Astrocyte (in vitro differentiated cells and primary cell): Measurements from ENCODE around the gene TLX2. TPM values are rescaled to one million over a fixed set of nuclear protein-coding genes. Genes with fewer than 3 reads are reported as not detected.

Source experiments
- DNase-seq: peaks from one replicate; pipeline ENCODE4 v3.0.0-alpha.2; 2010; ENCODE audit warnings: low read depth
- FAIRE-seq: peaks from 2 replicates; lab custom pipeline; 2011; peaks lifted over from hg19 to GRCh38; lab: Jason Lieb, UNC
- H2AFZ ChIP-seq: 2 replicates; pipeline ENCODE4 v1.6.0; 2012; ENCODE audit warnings: low read depth, low read length, inconsistent platforms
- H3K27ac ChIP-seq: 2 replicates; pipeline ENCODE4 v1.5.1; 2011; ENCODE audit warnings: low read depth, low read length, inconsistent platforms
- H3K27me3 ChIP-seq: 2 replicates; pipeline ENCODE4 v1.6.0; 2011; ENCODE audit warnings: low read length, inconsistent platforms; ENCODE audit not compliant: insufficient read depth
- H3K36me3 ChIP-seq: 2 replicates; pipeline ENCODE4 v1.5.1; 2011; ENCODE audit warnings: low read length, inconsistent platforms; ENCODE audit not compliant: insufficient read depth
- H3K4me1 ChIP-seq: 2 replicates; pipeline ENCODE4 v1.5.1; 2011; ENCODE audit warnings: low read length, inconsistent platforms; ENCODE audit not compliant: insufficient read depth
- H3K4me2 ChIP-seq: 2 replicates; pipeline ENCODE4 v1.6.0; 2012; ENCODE audit warnings: low read length, inconsistent platforms
- H3K4me3 ChIP-seq: 2 replicates; pipeline ENCODE4 v1.5.1; 2011; ENCODE audit warnings: low read depth, mild to moderate bottlenecking, low read length, inconsistent platforms; ENCODE audit not compliant: insufficient read depth
- H3K79me2 ChIP-seq: 2 replicates; pipeline ENCODE4 v1.6.0; 2012; ENCODE audit warnings: mild to moderate bottlenecking, low read length, inconsistent platforms; ENCODE audit not compliant: insufficient read depth
- H3K9ac ChIP-seq: 2 replicates; pipeline ENCODE4 v1.6.0; 2012; ENCODE audit warnings: mild to moderate bottlenecking, low read length, inconsistent platforms
- H3K9me3 ChIP-seq: 2 replicates; pipeline ENCODE4 v1.5.1; 2012; ENCODE audit warnings: low read depth, mild to moderate bottlenecking, low read length, inconsistent platforms; ENCODE audit not compliant: insufficient read depth
- H4K20me1 ChIP-seq: 2 replicates; pipeline ENCODE4 v1.6.0; 2012; ENCODE audit warnings: low read length, inconsistent platforms; ENCODE audit not compliant: insufficient read depth
- H3K27ac Mint-ChIP-seq: one replicate; pipeline ENCODE4 v1.8.0; 2021; ENCODE audit warnings: mild to moderate bottlenecking, mixed read lengths; ENCODE audit not compliant: unreplicated experiment
- H3K27me3 Mint-ChIP-seq: one replicate; pipeline ENCODE4 v1.8.0; 2021; ENCODE audit warnings: low read depth, mixed read lengths; ENCODE audit not compliant: unreplicated experiment
- H3K36me3 Mint-ChIP-seq: one replicate; pipeline ENCODE4 v1.8.0; 2021; ENCODE audit warnings: low read depth, mixed read lengths; ENCODE audit not compliant: unreplicated experiment
- H3K4me1 Mint-ChIP-seq: one replicate; pipeline ENCODE4 v1.8.0; 2021; ENCODE audit warnings: low read depth, mixed read lengths; ENCODE audit not compliant: unreplicated experiment
- H3K4me3 Mint-ChIP-seq: one replicate; pipeline ENCODE4 v1.8.0; 2021; ENCODE audit warnings: mild to moderate bottlenecking, moderate library complexity, mixed read lengths; ENCODE audit not compliant: unreplicated experiment
- H3K9me3 Mint-ChIP-seq: one replicate; pipeline ENCODE4 v1.8.0; 2021; ENCODE audit warnings: mild to moderate bottlenecking, mixed read lengths; ENCODE audit not compliant: unreplicated experiment
- CTCF ChIP-seq: IDR thresholded peaks from 2 replicates; pipeline ENCODE4 v1.5.1; 2011; ENCODE audit warnings: low read depth, mild to moderate bottlenecking, inconsistent platforms, low read length, moderate library complexity; ENCODE audit not compliant: insufficient read depth
- EZH2 ChIP-seq: IDR thresholded peaks from 2 replicates; pipeline ENCODE4 v1.6.1; 2012; ENCODE audit warnings: mild to moderate bottlenecking, low read length, inconsistent platforms; ENCODE audit not compliant: insufficient read depth
- total RNA-seq: library from RNA; stranded (reverse); gene quantifications from 2 replicates; pipeline ENCODE4 v1.2.1, GENCODE V29; 2021

The TLX2 gene
- total RNA-seq, 1 donor from 2014 or later = not detected

GRCh38 chr2:74525717-74526648 lies 11.7 kb downstream of the TLX2 start, which contains the start of gene DQX1:
TSS of gene DQX1 (minus strand) at chr2:74526231. CDS start at chr2:74525729, 502 bp downstream.
- DNase-seq (no peak), FAIRE-seq (no peak)
- peaks cover 8% of the 10 kb centered on the region for H3K4me1 Mint-ChIP-seq
- Histone ChIP-seq H3K4me1 (peaks cover 16% of the 10 kb centered on the region), H3K79me2 (peaks cover 41% of the 10 kb centered on the region), H2AFZ (no peak within 1 kb of the TSS), H3K4me3 (no peak within 1 kb of the TSS), H3K27ac (no peak within 1 kb of the TSS), H3K9me3 (no peaks in the 10 kb centered on the region), H3K36me3 (peaks cover 19% of the 10 kb centered on the region), H4K20me1 (peaks cover 26% of the 10 kb centered on the region), H3K27me3 (peaks cover under 1% of the 10 kb centered on the region), H3K9ac (no peak within 1 kb of the TSS), H3K4me2 (no peak within 1 kb of the TSS)
- TF ChIP-seq EZH2 = no peak
- H3K9me3 Mint-ChIP-seq = peaks cover 5% of the 10 kb centered on the region
- H3K27ac Mint-ChIP-seq = no peak within 1 kb of the TSS
- peaks cover 24% of the 10 kb centered on the region for H3K27me3 Mint-ChIP-seq
- peaks cover 11% of the 10 kb centered on the region for H3K36me3 Mint-ChIP-seq
- no peak within 1 kb of the TSS for H3K4me3 Mint-ChIP-seq

DNA sequence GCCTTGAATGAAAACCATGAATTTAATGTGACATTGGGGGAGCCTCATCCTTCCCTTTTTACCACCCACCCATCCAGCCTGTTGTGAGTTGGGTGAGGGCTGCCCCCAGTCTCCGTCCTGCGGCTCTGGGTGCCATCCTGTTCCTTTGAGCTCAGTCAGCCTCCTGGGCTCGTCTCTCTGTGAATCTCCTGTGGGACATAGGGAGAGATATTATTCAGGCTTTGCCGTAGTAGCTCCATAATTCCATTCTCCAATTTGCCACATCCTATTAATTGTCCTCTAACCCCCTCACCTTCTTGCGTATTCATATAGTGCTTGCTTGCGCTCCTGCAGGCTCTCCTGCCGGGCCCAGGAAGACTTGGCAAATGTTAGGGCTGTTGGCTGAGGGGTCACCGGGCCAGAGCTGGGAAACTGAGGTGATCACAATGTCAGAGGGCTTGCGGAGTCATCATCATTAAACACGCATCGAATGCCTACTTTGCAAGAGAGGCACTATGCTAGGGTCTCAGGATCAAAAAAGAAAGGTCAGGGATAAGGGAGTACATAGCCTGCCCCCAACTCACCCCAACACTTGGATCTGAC lies 12.5 kb downstream of the TLX2 start:
- Mint-ChIP-seq H3K4me1 (peaks cover 11% of the 10 kb centered on the region), H3K36me3 (peaks cover 11% of the 10 kb centered on the region), H3K9me3 (peaks cover 5% of the 10 kb centered on the region), H3K4me3 (no peak overlapping the region), H3K27ac (no peak overlapping the region), H3K27me3 (peaks cover 18% of the 10 kb centered on the region)
- H3K9ac ChIP-seq = no peak overlapping the region
- no peak overlapping the region for H2AFZ ChIP-seq
- no peak for TF ChIP-seq CTCF
- no peak for TF ChIP-seq EZH2
- peaks cover 34% of the 10 kb centered on the region for H4K20me1 ChIP-seq
- H3K4me2 ChIP-seq = no peak overlapping the region
- peaks cover 41% of the 10 kb centered on the region for H3K79me2 ChIP-seq
- no peak overlapping the region for H3K27ac ChIP-seq
- H3K4me1 ChIP-seq = peaks cover 19% of the 10 kb centered on the region
- no peak for DNase-seq
- H3K36me3 ChIP-seq = peaks cover 19% of the 10 kb centered on the region
- H3K4me3 ChIP-seq = no peak overlapping the region
- no peak for FAIRE-seq
- H3K27me3 ChIP-seq = no peaks in the 10 kb centered on the region
- no peaks in the 10 kb centered on the region for H3K9me3 ChIP-seq

GRCh38 chr2:74527741-74528140 lies 13.5 kb downstream of the TLX2 start:
- H3K27me3 ChIP-seq = no peaks in the 10 kb centered on the region
- peak overlapping the region; percentile 96 for H3K4me3 Mint-ChIP-seq
- no peak overlapping the region for H3K27ac Mint-ChIP-seq
- TF ChIP-seq CTCF (no peak), EZH2 (no peak)
- H3K79me2 ChIP-seq = peaks cover 41% of the 10 kb centered on the region
- FAIRE-seq (no peak), DNase-seq (no peak)
- H3K4me2 ChIP-seq = peak overlapping the region; percentile 98
- peaks cover 11% of the 10 kb centered on the region for H3K4me1 Mint-ChIP-seq
- peaks cover 3% of the 10 kb centered on the region for H3K9me3 Mint-ChIP-seq
- no peak overlapping the region for H3K4me3 ChIP-seq
- peaks cover 22% of the 10 kb centered on the region for H3K36me3 ChIP-seq
- peak overlapping the region; percentile 93 for H3K9ac ChIP-seq
- peaks cover 19% of the 10 kb centered on the region for H3K4me1 ChIP-seq
- no peak overlapping the region for H3K27ac ChIP-seq
- H2AFZ ChIP-seq = no peak overlapping the region
- H4K20me1 ChIP-seq = peaks cover 40% of the 10 kb centered on the region
- H3K9me3 ChIP-seq = no peaks in the 10 kb centered on the region
- peaks cover 12% of the 10 kb centered on the region for H3K36me3 Mint-ChIP-seq
- peaks cover 8% of the 10 kb centered on the region for H3K27me3 Mint-ChIP-seq
